Stimulated activated naive B cell treated with anti-CD40 and anti-IgM and Interleukin-4, amounts not matched to agents 10 μg/mL and 1 μg/mL and 100 μg/mL, for 72 hours (primary cell): ENCODE results near the gene TAT.
A peak's percentile ranks its signal among the peaks of the same experiment; 100 is the strongest.
"Not testable (repeated sequence)": the region's sequence is repeated elsewhere in the genome, so short reads cannot be mapped to it uniquely, and the experiment has no call there.

Source experiments
- ATAC-seq, 2 donors: fragments of 150-1000 bp; cut with Tn5 transposase; replicated peaks; 2 replicates each; pipeline ENCODE4 v1.10.0; 2021; ENCODE audit warnings: moderate library complexity in 1 of 2
- DNase-seq: peaks from one replicate; pipeline ENCODE4 v3.0.0; 2021
- H3K27ac Mint-ChIP-seq: one replicate; pipeline ENCODE4 v1.8.0; 2022; ENCODE audit warnings: mild to moderate bottlenecking, mixed read lengths
- H3K27me3 Mint-ChIP-seq, 2 donors: one replicate each; pipeline ENCODE4 v1.8.0; 2022; ENCODE audit warnings: mixed read lengths in 2 of 2
- H3K36me3 Mint-ChIP-seq, 2 donors: one replicate each; pipeline ENCODE4 v1.8.0; 2022; ENCODE audit warnings: mixed read lengths in 2 of 2, mild to moderate bottlenecking in 1 of 2
- H3K4me1 Mint-ChIP-seq, 2 donors: one replicate each; pipeline ENCODE4 v1.8.0; 2022; ENCODE audit warnings: mixed read lengths in 2 of 2, mild to moderate bottlenecking in 1 of 2
- H3K4me3 Mint-ChIP-seq, 2 donors: one replicate each; pipeline ENCODE4 v1.8.0; 2022; ENCODE audit warnings: mild to moderate bottlenecking in 2 of 2, mixed read lengths in 2 of 2, moderate library complexity in 1 of 2
- H3K9me3 Mint-ChIP-seq, 2 donors: one replicate each; pipeline ENCODE4 v1.8.0; 2022; ENCODE audit warnings: mixed read lengths in 2 of 2, mild to moderate bottlenecking in 1 of 2

The TAT gene

DNA sequence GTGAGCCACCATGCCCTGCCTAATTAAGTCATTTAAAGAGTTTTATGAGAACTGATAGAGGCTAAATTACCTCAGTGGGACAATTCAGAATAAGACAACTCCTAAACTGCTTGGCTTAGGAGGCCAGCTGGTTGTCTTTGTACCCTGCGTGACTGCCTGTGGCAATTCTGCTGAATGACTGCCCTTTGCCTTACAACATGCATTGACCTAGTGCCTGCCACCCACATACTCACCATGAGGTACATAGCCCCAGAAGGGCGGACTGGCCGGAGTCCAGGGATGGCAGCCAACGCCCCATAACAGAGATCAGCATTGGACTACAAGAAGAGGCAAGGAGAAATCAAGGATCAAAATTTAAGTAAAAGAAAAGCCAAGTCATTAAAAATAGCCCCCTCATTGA lies 7.3 kb downstream of the TAT start:
- Mint-ChIP-seq H3K9me3 (no peaks in the 10 kb centered on the region), H3K27me3 (no peaks in the 10 kb centered on the region), H3K4me1 (peaks cover 20 to 35% of the 10 kb centered on the region in 2 donors), H3K36me3 (peaks cover 2 to 3% of the 10 kb centered on the region in 2 donors), H3K27ac (no peak overlapping the region), H3K4me3 (no peak overlapping the region)
- DNase-seq: no peak
- ATAC-seq: no peak

DNA sequence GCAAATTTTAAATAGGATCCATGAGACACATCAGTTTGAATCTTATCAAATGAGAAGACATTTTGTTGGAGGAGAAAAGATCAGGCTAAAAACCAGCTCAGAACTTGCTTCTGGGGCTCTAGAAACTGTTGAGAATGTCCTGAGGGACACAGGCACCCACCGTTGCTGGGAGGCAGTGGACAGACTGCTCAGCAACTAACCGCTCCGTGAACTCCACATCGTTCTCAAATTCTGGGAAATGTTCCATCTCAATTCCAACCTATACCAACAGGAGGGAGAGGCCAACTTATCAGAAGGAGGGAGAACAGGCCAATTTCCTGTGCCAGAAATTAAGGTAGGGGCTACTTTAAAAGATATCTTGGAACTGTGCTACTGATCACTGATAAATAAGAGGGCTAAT lies 8.3 kb downstream of the TAT start:
- no peak for ATAC-seq
- Mint-ChIP-seq H3K9me3 (peaks cover 0 to 2% of the 10 kb centered on the region in 2 donors), H3K36me3 (peaks cover 2 to 3% of the 10 kb centered on the region in 2 donors), H3K4me1 (peaks cover 26 to 43% of the 10 kb centered on the region in 2 donors), H3K27me3 (no peaks in the 10 kb centered on the region), H3K4me3 (no peak overlapping the region), H3K27ac (peak overlapping the region; percentile 74)
- no peak for DNase-seq

DNA sequence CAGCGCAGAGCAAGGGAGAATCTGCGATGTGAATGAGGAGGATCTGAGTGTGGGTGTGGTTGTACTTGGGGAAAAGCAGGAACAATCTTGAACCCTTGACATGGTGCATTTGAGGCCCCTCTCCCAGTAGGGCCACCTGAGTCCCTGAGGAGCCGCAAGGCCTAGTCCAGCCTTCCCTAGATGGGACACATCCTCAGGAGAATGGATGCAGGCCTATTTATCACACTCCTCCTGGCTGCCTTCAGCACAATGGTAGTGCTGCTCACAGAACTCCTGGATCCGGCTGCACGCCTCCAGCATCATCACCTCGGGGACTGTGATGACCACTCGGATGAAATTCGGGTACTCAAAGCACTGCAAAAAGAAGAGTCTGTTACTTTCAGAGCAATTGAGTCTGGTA lies 9.0 kb downstream of the TAT start:
- Mint-ChIP-seq H3K36me3 (peaks cover 2 to 3% of the 10 kb centered on the region in 2 donors), H3K4me3 (no peak overlapping the region), H3K4me1 (peaks cover 26 to 43% of the 10 kb centered on the region in 2 donors), H3K9me3 (peaks cover 0 to 2% of the 10 kb centered on the region in 2 donors), H3K27ac (no peak overlapping the region), H3K27me3 (no peaks in the 10 kb centered on the region)
- DNase-seq: no peak
- no peak for ATAC-seq

DNA sequence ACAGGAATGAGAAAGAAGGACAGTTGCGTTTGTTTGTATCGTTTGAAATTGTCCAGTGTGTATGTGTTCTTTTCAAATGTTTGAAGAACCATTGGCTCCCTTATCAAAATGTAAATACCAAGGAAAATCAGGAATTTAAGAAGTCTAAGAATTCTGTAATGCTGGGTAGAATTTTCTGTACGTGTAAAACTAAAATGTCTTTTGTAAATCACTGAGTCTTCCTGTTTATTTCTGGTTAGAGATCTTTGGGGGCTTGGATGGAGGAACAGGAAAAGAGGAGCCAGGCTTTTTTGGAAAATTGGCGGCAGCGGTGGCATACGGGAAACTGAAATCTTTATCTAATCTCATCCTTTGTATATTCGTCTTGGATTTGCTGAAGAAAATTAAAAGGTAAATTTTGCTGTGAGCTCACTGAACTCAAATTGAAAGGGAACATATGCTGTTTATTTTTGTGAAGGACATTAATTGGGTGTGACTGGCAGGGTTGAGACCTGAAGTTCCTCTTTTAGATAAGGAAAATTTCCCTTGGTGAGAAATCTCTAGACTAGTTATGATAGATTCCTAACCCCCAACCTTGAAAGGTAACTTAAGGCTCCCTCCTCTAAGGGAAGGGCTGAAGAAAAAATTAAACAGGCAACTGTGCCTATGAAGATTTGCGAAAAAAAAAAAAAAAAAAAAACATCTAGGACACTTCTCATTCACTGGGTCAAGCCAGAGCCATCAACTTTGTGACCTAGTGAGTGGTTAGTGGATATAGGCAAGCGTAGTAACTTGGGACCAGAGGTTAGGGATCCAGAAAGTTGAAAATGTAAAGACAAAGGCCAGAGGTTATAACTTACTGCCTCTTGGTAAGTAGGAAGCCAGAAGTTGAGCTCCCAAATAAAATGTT lies 10.8 kb downstream of the TAT start:
- ATAC-seq: peak in 1 of 2 donors; percentile 17
- no peak for DNase-seq
- Mint-ChIP-seq H3K9me3 (peaks cover 5% of the 10 kb centered on the region in 2 donors), H3K4me1 (peaks cover 26 to 50% of the 10 kb centered on the region in 2 donors), H3K36me3 (peaks cover 5 to 8% of the 10 kb centered on the region in 2 donors), H3K27ac (peak overlapping the region; percentile 99), H3K27me3 (no peaks in the 10 kb centered on the region), H3K4me3 (peak overlapping the region; percentile 86 to 91)

DNA sequence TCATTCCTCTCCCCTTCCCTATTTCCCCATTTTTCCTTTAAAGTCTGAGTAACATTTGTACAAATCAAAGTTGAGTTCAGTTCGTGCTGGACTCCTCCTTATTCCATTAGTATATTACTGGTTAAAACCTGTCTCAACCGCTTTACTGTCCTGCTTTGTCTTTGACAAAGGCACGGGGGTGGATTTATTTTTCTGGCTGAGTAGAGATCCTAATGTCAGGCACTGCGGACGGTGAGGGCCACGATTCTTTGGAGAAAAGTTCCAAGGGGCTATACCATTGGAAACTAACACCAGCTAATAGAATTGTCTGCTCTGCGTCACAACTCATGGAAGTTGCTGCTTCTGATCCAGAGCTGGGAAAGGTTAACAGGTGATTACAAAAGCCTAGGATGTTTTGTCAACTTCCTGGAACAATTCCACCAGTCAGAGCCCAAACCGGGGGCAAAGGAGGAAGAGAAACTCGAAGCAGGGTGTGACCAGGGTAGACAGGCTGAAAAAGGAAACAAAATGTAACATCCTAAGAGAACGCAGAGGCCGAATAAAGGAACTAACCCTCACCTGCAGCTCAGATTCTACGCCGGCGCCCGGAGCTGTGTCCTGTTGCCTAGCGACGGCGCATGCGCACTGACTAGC lies 12.4 kb downstream of the TAT start:
- peak overlapping the region; percentile 99 for H3K27ac Mint-ChIP-seq
- H3K9me3 Mint-ChIP-seq: peaks cover 5 to 6% of the 10 kb centered on the region in 2 donors
- peak; percentile 94 to 95 for ATAC-seq
- peak overlapping the region; percentile 86 to 91 for H3K4me3 Mint-ChIP-seq
- H3K27me3 Mint-ChIP-seq: no peaks in the 10 kb centered on the region
- peaks cover 26 to 50% of the 10 kb centered on the region in 2 donors for H3K4me1 Mint-ChIP-seq
- no peak for DNase-seq
- H3K36me3 Mint-ChIP-seq: peaks cover 5 to 9% of the 10 kb centered on the region in 2 donors

DNA sequence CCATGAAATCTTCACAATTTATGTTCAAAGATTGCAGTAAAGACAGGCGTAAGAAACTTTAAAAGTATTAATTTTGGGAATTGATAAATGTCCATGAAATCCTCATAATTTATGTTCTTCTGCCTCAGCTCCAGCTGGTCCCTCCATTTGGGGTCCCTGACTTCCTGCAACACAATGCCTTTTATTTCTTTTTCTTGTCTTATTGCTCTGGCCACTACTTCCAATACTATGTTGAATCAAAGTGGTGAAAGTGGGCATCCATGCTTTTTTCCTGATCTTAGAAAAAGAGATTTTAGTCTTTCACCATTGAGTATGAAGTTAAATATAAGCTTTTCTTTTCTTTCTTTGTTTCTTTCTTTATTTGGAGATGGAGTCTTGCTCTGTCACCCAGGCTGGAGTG lies 14.3 kb downstream of the TAT start:
- DNase-seq: no peak

DNA sequence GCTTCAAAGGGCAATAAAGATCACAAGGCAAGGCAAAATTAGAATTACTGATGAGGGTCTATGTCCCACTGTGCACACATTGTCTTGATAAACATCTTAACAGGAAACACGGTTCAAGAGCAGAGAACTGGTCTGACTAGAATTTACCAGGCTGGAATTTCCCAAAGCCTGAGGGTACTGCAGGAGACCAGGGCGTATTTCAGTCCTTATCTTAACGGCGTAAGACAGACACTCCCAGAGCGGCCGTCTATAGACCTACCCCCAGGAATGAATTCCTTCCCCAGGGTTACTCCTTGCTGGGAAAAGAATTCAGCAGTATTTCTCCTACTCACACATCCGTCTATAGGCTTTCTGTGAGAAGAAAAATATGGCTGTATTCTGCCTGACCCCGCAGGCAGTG lies 15.0 kb downstream of the TAT start:
- not testable (repeated sequence) for H3K4me3 Mint-ChIP-seq, DNase-seq, H3K27me3 Mint-ChIP-seq, H3K27ac Mint-ChIP-seq, ATAC-seq
- Mint-ChIP-seq H3K4me1 (peaks cover 24 to 35% of the 10 kb centered on the region in 2 donors), H3K36me3 (peaks cover 5 to 15% of the 10 kb centered on the region in 2 donors), H3K9me3 (peaks cover 10 to 15% of the 10 kb centered on the region in 2 donors)

More for the DNA sequence above, 14.3 kb downstream of the TAT start:
- Mint-ChIP-seq H3K4me3 (no peak overlapping the region), H3K27ac (no peak overlapping the region), H3K36me3 (peaks cover 5 to 15% of the 10 kb centered on the region in 2 donors), H3K4me1 (peaks cover 26 to 41% of the 10 kb centered on the region in 2 donors), H3K9me3 (peaks cover 10 to 15% of the 10 kb centered on the region in 2 donors), H3K27me3 (no peaks in the 10 kb centered on the region)
- no peak for ATAC-seq

DNA sequence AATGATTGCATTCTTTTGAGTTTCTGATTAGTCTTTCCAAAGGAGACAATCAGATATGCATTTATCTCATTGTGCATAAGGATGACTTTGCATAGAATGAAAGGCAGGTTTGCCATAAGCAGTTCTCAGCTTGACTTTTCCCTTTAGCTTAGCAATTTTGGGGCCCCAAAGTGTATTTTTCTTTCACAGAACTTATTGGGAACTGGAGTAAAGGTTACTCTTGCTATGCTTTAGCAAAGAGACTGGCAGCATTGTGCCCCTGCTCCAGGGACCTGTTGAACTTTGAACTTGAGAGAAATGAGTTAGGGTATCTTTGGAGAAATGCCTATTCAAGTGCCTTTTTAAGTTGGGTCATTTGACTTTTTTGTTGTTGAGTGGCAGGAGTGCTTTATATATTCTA lies 17.0 kb downstream of the TAT start:
- Mint-ChIP-seq H3K27ac (no peak overlapping the region), H3K9me3 (peaks cover 10 to 15% of the 10 kb centered on the region in 2 donors), H3K4me3 (no peak overlapping the region), H3K36me3 (peaks cover 5 to 14% of the 10 kb centered on the region in 2 donors), H3K27me3 (no peaks in the 10 kb centered on the region), H3K4me1 (peaks cover 9 to 17% of the 10 kb centered on the region in 2 donors)
- DNase-seq (no peak), ATAC-seq (no peak)

DNA sequence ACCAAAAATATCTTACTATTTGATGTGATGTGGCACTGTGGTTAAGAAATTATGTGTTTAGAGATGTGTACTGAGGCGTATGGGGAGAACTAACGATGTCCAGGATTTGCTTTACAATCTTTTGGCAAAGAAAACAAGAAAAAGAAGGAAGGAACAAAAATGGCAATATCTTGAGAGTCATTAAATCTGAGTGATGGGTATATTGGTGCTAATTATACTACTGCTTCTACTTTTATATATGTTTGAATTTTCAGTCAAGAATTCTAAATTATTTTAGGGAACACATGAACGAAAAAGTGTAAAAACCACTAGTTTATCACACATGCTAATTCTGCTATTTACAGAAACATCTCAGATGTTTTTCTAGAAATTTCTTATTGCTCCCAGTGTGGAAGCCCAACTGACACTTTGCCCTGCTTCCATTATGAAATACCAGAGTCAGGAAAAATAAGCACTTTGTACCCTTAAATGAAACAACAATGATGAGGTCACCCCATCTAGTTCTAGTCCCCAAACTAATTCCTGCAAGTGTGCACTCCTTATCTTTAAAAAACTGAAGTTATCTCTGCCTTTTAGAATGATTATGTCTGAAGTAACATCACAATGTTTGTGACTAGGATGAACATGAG lies 18.8 kb downstream of the TAT start:
- DNase-seq: no peak
- H3K4me1 Mint-ChIP-seq: peaks cover 2 to 10% of the 10 kb centered on the region in 2 donors
- H3K9me3 Mint-ChIP-seq: peaks cover 10 to 13% of the 10 kb centered on the region in 2 donors
- no peak overlapping the region for H3K4me3 Mint-ChIP-seq
- H3K36me3 Mint-ChIP-seq: peaks cover 3 to 13% of the 10 kb centered on the region in 2 donors
- no peak overlapping the region for H3K27ac Mint-ChIP-seq
- ATAC-seq: no peak
- no peaks in the 10 kb centered on the region for H3K27me3 Mint-ChIP-seq

DNA sequence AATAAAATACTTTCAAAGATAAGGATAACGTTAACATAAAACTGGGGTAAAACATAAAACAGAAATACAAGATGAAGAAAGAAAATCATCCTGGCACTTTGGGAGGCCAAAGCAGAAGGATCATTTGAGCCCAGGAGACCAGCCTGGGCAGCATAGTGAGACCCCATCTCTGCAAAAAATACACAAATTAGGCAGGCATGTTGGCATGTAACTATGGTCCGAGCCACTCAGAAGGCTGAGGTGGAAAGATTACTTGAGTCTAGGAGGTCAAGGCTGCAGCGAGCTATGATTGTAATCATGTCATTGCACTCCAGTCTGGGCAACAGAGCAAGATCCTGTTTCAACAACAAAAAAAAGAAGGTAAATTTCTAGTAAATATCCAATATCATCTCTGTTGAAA lies 19.6 kb downstream of the TAT start:
- H3K4me3 Mint-ChIP-seq: no peak overlapping the region
- ATAC-seq (no peak), DNase-seq (no peak)
- H3K9me3 Mint-ChIP-seq: peaks cover 10 to 13% of the 10 kb centered on the region in 2 donors
- H3K27me3 Mint-ChIP-seq: no peaks in the 10 kb centered on the region
- H3K36me3 Mint-ChIP-seq: peaks cover 3 to 13% of the 10 kb centered on the region in 2 donors
- H3K4me1 Mint-ChIP-seq: peaks cover 7 to 18% of the 10 kb centered on the region in 2 donors
- H3K27ac Mint-ChIP-seq: no peak overlapping the region

DNA sequence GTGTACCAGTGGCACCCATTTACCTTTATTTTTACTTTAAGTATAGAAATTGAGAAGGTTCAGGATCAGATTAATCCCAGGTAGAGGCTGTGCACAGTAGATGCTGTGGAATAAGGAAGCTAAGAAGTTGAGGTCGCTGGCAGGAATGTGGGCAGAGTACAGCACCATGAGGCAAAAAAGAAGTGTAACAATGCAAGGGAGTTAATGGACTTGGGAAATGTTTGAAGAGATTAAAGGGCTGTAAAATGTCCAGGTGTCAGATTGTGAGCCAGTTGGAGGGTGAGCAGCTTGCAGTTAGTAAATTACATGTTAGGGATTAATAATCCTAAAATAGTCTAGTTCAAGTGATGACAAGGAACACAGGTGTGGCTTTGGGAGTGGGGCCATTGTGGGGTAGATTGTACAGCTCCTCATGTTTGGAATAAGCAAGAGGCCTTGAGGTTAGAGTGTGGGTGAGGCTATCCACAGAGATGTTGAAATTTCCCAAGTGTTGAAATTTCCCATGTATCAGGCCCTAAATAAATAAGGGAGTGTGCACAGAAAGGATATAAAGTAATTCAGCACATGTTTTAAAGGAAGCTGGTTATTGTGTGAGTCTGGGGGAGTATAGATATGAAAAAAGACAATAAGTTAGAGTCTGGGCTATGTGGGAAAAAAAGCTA lies 21.5 kb downstream of the TAT start:
- H3K27ac Mint-ChIP-seq: no peak overlapping the region
- no peak for ATAC-seq

DNA sequence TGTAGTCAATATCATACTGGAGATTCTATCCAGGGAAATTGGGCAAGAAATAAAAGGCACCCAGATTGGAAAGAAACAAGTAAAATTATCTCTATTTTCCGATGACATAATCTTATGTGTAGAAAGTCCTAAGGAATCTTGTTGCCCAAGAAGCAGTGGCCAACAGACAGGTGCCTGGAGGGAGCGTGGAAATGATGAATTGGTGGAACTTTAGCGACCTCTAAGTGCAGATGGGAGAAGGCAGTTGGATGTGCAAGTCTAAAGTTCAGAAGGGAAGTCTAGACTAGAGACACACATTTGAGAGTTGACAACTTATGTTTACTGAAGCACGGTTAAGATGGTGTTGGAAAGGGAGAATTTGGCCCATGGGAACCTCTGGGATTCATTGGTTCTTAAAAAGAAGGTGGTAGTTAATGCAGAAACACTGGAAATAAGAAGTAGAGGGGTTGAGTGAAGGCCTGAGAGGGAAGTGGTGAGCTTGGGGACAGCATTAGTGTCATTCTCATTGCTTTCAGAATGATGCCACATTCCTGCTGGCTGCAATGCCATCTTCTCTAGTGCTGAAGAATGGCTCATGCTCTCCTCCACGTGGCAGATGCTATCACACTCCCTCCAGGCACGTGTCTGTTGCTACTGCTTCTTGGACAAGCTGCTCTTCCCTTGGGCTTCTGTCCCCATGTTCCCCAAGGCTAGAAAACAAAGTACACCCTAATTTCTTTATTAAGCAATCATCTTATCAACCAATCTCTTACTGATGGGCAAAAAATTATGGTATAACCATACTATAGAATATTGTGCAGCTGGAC lies 24.0 kb downstream of the TAT start:
- peaks cover 7 to 12% of the 10 kb centered on the region in 2 donors for H3K4me1 Mint-ChIP-seq
- H3K36me3 Mint-ChIP-seq: no peaks in the 10 kb centered on the region
- DNase-seq (no peak), ATAC-seq (peak; percentile 65 to 69)
- peaks cover 5 to 9% of the 10 kb centered on the region in 2 donors for H3K27me3 Mint-ChIP-seq
- no peaks in the 10 kb centered on the region for H3K9me3 Mint-ChIP-seq
- H3K27ac Mint-ChIP-seq: no peak overlapping the region
- H3K4me3 Mint-ChIP-seq: no peak overlapping the region

More for the DNA sequence above, 21.5 kb downstream of the TAT start:
- H3K4me3 Mint-ChIP-seq: no peak overlapping the region
- H3K4me1 Mint-ChIP-seq: peaks cover 7 to 12% of the 10 kb centered on the region in 2 donors
- DNase-seq: no peak
- H3K27me3 Mint-ChIP-seq: no peaks in the 10 kb centered on the region
- peaks cover 5 to 10% of the 10 kb centered on the region in 2 donors for H3K9me3 Mint-ChIP-seq
- H3K36me3 Mint-ChIP-seq: peaks cover 0 to 7% of the 10 kb centered on the region in 2 donors

DNA sequence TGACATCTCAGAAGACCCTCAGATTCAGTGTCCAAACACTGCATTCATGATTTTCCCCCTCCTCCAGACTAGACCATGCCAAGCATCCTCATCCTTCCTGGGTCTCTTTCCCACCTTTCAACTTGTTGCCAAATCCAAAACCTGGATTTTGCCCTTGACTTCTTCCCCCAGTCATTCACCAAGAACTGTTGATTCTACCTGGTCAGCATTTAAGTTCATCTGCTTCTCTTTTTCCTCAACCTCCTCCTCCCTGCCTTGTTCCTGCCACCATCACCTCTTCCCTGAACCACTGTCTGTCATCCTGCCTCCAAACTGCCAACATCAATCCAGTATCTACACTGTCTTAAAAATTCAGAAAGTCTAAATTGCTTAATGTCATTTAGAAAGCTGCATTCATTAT lies 29.7 kb downstream of the TAT start:
- peaks cover 9 to 14% of the 10 kb centered on the region in 2 donors for H3K27me3 Mint-ChIP-seq
- no peaks in the 10 kb centered on the region for H3K36me3 Mint-ChIP-seq
- no peaks in the 10 kb centered on the region for H3K9me3 Mint-ChIP-seq
- DNase-seq (no peak), ATAC-seq (no peak)
- H3K4me3 Mint-ChIP-seq: no peak overlapping the region
- H3K4me1 Mint-ChIP-seq: peaks cover 3 to 5% of the 10 kb centered on the region in 2 donors
- H3K27ac Mint-ChIP-seq: no peak overlapping the region
